Neural progenitor cell (in vitro differentiated cells): ENCODE results near the gene OTX1. TPM values are rescaled to one million over a fixed set of nuclear protein-coding genes. Genes with fewer than 3 reads are reported as not detected.
A peak's percentile ranks its signal among the peaks of the same experiment; 100 is the strongest.

Experiments
- DNase-seq: peaks from one replicate; pipeline ENCODE4 v3.0.0-alpha.2; 2016; ENCODE audit warnings: low spot score
- H2AFZ ChIP-seq: fragments of 200-600 bp; sonication (generic); replicated peaks from 2 replicates; pipeline ENCODE4 v1.6.1; 2016; ENCODE audit warnings: antibody characterized with exemption
- H3F3A ChIP-seq: fragments of 200-600 bp; sonication (generic); 2 replicates; pipeline ENCODE4 v1.6.1; 2016; ENCODE audit warnings: antibody characterized with exemption, low read depth
- H3K27ac ChIP-seq: fragments of 200-600 bp; sonication (generic); 2 replicates; pipeline ENCODE4 v1.5.1; 2016; ENCODE audit warnings: mild to moderate bottlenecking
- H3K27me3 ChIP-seq: fragments of 200-600 bp; sonication (generic); 2 replicates; pipeline ENCODE4 v1.6.1; 2016; ENCODE audit warnings: mild to moderate bottlenecking, moderate library complexity
- H3K36me3 ChIP-seq: fragments of 200-600 bp; sonication (generic); 2 replicates; pipeline ENCODE4 v1.5.1; 2016
- H3K4me1 ChIP-seq: fragments of 200-600 bp; sonication (generic); 2 replicates; pipeline ENCODE4 v1.6.1; 2016; ENCODE audit warnings: mixed run types
- H3K4me2 ChIP-seq: fragments of 200-600 bp; sonication (generic); 2 replicates; pipeline ENCODE4 v1.6.1; 2016
- H3K4me3 ChIP-seq: fragments of 200-600 bp; sonication (generic); 2 replicates; pipeline ENCODE4 v1.5.1; 2016
- H3K79me2 ChIP-seq: fragments of 200-600 bp; sonication (generic); 2 replicates; pipeline ENCODE4 v1.6.1; 2016; ENCODE audit warnings: low read depth
- H3K9ac ChIP-seq: fragments of 200-600 bp; sonication (generic); 2 replicates; pipeline ENCODE4 v1.6.1; 2016
- H3K9me3 ChIP-seq: fragments of 200-600 bp; sonication (generic); 2 replicates; pipeline ENCODE4 v1.5.1; 2016; ENCODE audit warnings: low read depth
- H4K20me1 ChIP-seq: fragments of 200-600 bp; sonication (generic); 2 replicates; pipeline ENCODE4 v1.6.1; 2016; ENCODE audit warnings: low read depth
- H3K27ac Mint-ChIP-seq: 3 replicates; pipeline ENCODE4 v1.8.0; 2021; ENCODE audit warnings: mixed read lengths
- H3K27me3 Mint-ChIP-seq: 2 replicates; pipeline ENCODE4 v1.8.0; 2022; ENCODE audit warnings: low read depth, mild to moderate bottlenecking, inconsistent platforms, moderate library complexity, mixed read lengths; ENCODE audit not compliant: insufficient read depth
- H3K36me3 Mint-ChIP-seq: 3 replicates; pipeline ENCODE4 v1.8.0; 2021; ENCODE audit warnings: mixed read lengths
- H3K4me1 Mint-ChIP-seq: 3 replicates; pipeline ENCODE4 v1.8.0; 2021; ENCODE audit warnings: mixed read lengths
- H3K4me3 Mint-ChIP-seq: 3 replicates; pipeline ENCODE4 v1.8.0; 2021; ENCODE audit warnings: mild to moderate bottlenecking, moderate library complexity, mixed read lengths
- H3K9me3 Mint-ChIP-seq: 3 replicates; pipeline ENCODE4 v1.8.0; 2020; ENCODE audit warnings: mixed read lengths
- EZH2 ChIP-seq: fragments of 200-600 bp; sonication (generic); IDR thresholded peaks from 2 replicates; pipeline ENCODE4 v1.6.1; 2017; ENCODE audit warnings: antibody characterized with exemption, mild to moderate bottlenecking, moderate library complexity
- EZH2phosphoT487 ChIP-seq: fragments of 200-600 bp; sonication (generic); IDR thresholded peaks from 2 replicates; pipeline ENCODE4 v1.6.1; 2017; ENCODE audit warnings: antibody characterized with exemption
- total RNA-seq: library from RNA; depleted of rRNA; stranded (reverse); fragments of >200 nt; gene quantifications from 2 replicates; pipeline ENCODE4 v1.2.3, GENCODE V29; 2015; ENCODE audit warnings: low replicate concordance
- TF ChIP-seq, protein P1 (sequence below): fragments of 200-600 bp; sonication (generic); IDR thresholded peaks from 2 replicates; pipeline ENCODE4 v1.5.1; 2017; ENCODE audit warnings: antibody characterized with exemption, mild to moderate bottlenecking

Gene OTX1
- total RNA-seq, 1 donor from 2014 or later, result 7.9 TPM

DNA sequence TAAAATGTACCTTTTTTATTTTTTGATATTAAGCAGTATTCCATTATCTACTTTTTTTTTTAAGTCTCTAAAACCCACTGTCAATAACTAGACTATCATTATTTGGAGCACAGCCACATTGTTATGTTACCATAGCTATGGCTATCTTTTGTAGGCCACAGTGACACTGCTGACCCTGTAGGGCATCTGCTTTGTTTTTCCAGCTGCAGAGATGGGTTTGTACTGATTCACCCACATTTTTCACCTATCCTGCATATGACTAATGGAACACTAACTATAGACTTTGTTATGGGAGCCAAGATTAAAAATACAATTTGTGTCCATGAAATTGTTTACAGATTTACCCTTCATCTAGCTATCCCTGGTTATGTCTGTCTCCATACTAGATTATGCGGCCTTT is 21.6 kb upstream of the OTX1 start:
- no peaks in the 10 kb centered on the region for H3K27me3 ChIP-seq
- H3K36me3 Mint-ChIP-seq, result peaks cover 34% of the 10 kb centered on the region
- TF ChIP-seq EZH2phosphoT487, result no peak
- TF ChIP-seq, protein P1, sequence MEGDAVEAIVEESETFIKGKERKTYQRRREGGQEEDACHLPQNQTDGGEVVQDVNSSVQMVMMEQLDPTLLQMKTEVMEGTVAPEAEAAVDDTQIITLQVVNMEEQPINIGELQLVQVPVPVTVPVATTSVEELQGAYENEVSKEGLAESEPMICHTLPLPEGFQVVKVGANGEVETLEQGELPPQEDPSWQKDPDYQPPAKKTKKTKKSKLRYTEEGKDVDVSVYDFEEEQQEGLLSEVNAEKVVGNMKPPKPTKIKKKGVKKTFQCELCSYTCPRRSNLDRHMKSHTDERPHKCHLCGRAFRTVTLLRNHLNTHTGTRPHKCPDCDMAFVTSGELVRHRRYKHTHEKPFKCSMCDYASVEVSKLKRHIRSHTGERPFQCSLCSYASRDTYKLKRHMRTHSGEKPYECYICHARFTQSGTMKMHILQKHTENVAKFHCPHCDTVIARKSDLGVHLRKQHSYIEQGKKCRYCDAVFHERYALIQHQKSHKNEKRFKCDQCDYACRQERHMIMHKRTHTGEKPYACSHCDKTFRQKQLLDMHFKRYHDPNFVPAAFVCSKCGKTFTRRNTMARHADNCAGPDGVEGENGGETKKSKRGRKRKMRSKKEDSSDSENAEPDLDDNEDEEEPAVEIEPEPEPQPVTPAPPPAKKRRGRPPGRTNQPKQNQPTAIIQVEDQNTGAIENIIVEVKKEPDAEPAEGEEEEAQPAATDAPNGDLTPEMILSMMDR, result no peak
- no peak for TF ChIP-seq EZH2
- H3K27ac ChIP-seq, result no peak overlapping the region
- H3K4me3 ChIP-seq, result no peak overlapping the region
- H3K79me2 ChIP-seq, result no peaks in the 10 kb centered on the region
- peaks cover 2% of the 10 kb centered on the region for H3K4me1 ChIP-seq
- no peaks in the 10 kb centered on the region for H3K36me3 ChIP-seq
- no peak overlapping the region for H3K4me2 ChIP-seq
- no peaks in the 10 kb centered on the region for H3K9me3 ChIP-seq
- peaks cover 8% of the 10 kb centered on the region for H3F3A ChIP-seq
- no peak overlapping the region for H3K9ac ChIP-seq
- H4K20me1 ChIP-seq, result no peaks in the 10 kb centered on the region
- no peak overlapping the region for H3K27ac Mint-ChIP-seq
- H3K27me3 Mint-ChIP-seq, result no peaks in the 10 kb centered on the region
- no peak overlapping the region for H3K4me3 Mint-ChIP-seq
- peaks cover 15% of the 10 kb centered on the region for H3K4me1 Mint-ChIP-seq
- peaks cover 2% of the 10 kb centered on the region for H3K9me3 Mint-ChIP-seq
- no peak overlapping the region for H2AFZ ChIP-seq
- DNase-seq, result no peak

DNA sequence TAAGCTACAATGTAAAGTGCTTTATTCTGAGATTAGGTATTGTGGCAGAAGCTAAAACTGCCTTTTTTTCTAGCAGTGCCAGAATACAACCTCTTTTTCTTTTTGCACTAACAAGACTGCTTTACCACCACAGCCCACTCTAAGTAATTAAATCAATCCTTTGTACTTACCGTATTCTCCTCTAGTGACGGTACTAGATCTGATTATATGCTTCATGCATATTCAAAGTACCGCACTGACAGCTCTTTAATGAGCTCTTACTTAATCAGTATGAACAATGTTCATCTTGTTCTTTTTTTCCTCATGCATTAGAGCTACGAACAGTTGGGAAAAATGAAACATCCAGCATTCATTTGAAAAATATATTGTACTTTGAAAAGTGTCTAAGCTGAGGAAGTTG is 16.1 kb upstream of the OTX1 start:
- TF ChIP-seq, protein P1, result no peak
- TF ChIP-seq EZH2 (no peak), EZH2phosphoT487 (no peak)
- H3K27ac ChIP-seq, result peak overlapping the region; percentile 10
- Mint-ChIP-seq H3K27me3 (no peaks in the 10 kb centered on the region), H3K4me3 (peak overlapping the region; percentile 6), H3K36me3 (peaks cover 9% of the 10 kb centered on the region), H3K4me1 (peaks cover 44% of the 10 kb centered on the region), H3K27ac (peak overlapping the region; percentile 89), H3K9me3 (peaks cover 2% of the 10 kb centered on the region)
- DNase-seq, result peak; percentile 43
- no peaks in the 10 kb centered on the region for H3K79me2 ChIP-seq
- peak overlapping the region; percentile 30 for H3K4me2 ChIP-seq
- no peak overlapping the region for H3K9ac ChIP-seq
- H3F3A ChIP-seq, result peaks cover 29% of the 10 kb centered on the region
- H3K36me3 ChIP-seq, result no peaks in the 10 kb centered on the region
- no peak overlapping the region for H3K4me3 ChIP-seq
- H4K20me1 ChIP-seq, result no peaks in the 10 kb centered on the region
- no peak overlapping the region for H2AFZ ChIP-seq
- H3K9me3 ChIP-seq, result no peaks in the 10 kb centered on the region
- peaks cover 29% of the 10 kb centered on the region for H3K4me1 ChIP-seq
- no peaks in the 10 kb centered on the region for H3K27me3 ChIP-seq

DNA sequence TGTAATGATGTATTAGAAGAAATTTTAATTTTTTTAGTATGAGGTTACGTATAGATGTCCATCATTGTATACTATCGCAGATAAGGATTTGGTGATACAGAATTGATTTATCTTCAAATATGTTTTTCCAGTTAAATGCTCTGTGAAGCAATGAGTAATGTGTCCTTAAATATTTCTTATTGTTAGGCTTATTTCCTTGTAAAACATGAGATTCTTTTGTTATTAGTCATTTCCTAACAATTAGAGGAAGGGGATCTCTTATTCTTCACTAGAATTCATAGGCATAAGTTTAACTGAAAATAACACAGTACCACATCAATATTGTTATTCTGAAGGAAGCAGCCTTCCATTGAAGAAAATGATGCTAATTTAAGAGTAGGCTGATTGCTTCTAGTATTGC is 15.5 kb upstream of the OTX1 start:
- no peaks in the 10 kb centered on the region for H3K36me3 ChIP-seq
- no peak overlapping the region for H3K9ac ChIP-seq
- Mint-ChIP-seq H3K27me3 (no peaks in the 10 kb centered on the region), H3K36me3 (peaks cover 9% of the 10 kb centered on the region), H3K4me3 (no peak overlapping the region), H3K4me1 (peaks cover 45% of the 10 kb centered on the region), H3K9me3 (peaks cover 2% of the 10 kb centered on the region), H3K27ac (no peak overlapping the region)
- no peak overlapping the region for H3K4me2 ChIP-seq
- peaks cover 29% of the 10 kb centered on the region for H3K4me1 ChIP-seq
- H3K79me2 ChIP-seq, result no peaks in the 10 kb centered on the region
- H3F3A ChIP-seq, result peaks cover 30% of the 10 kb centered on the region
- no peak overlapping the region for H3K27ac ChIP-seq
- no peaks in the 10 kb centered on the region for H3K9me3 ChIP-seq
- TF ChIP-seq EZH2phosphoT487 (no peak), EZH2 (no peak)
- TF ChIP-seq, protein P1, result no peak
- H3K4me3 ChIP-seq, result no peak overlapping the region
- H2AFZ ChIP-seq, result no peak overlapping the region
- DNase-seq, result no peak
- no peaks in the 10 kb centered on the region for H3K27me3 ChIP-seq
- H4K20me1 ChIP-seq, result no peaks in the 10 kb centered on the region
